Muscle of leg (tissue), 11 donors: ENCODE results near the gene AMN1. TPM values are rescaled to one million over a fixed set of nuclear protein-coding genes. Genes with fewer than 3 reads are reported as not detected.

Experiments used
- DNase-seq: peaks from one replicate; pipeline ENCODE4 v3.0.0; 2013
- H3K27ac ChIP-seq: one replicate; pipeline ENCODE4 v1.5.1; 2013; ENCODE audit warnings: mild to moderate bottlenecking, low read length, control low read depth
- H3K27me3 ChIP-seq: one replicate; pipeline ENCODE4 v1.6.1; 2013; ENCODE audit warnings: low read length; ENCODE audit not compliant: control insufficient read depth, insufficient read depth
- H3K36me3 ChIP-seq: one replicate; pipeline ENCODE4 v1.6.1; 2013; ENCODE audit warnings: low read length; ENCODE audit not compliant: control insufficient read depth, insufficient read depth
- H3K4me1 ChIP-seq: one replicate; pipeline ENCODE4 v1.6.1; 2013; ENCODE audit warnings: low read length; ENCODE audit not compliant: control insufficient read depth, insufficient read depth
- H3K4me3 ChIP-seq: one replicate; pipeline ENCODE4 v1.5.1; 2013; ENCODE audit warnings: low read length, control low read depth
- H3K9me3 ChIP-seq: replicated peaks from 2 replicates; pipeline ENCODE4 v1.6.1; 2013; ENCODE audit warnings: low read depth, low read length; ENCODE audit not compliant: control insufficient read depth
- WGBS: methylation state at CpG from one replicate; pipeline ENCODE4 v1.1.5; 2013; ENCODE audit warnings: missing lambda C conversion rate; ENCODE audit not compliant: insufficient coverage; 5-methylcytosine and 5-hydroxymethylcytosine counted together
- polyA plus RNA-seq, 8 donors: library from polyadenylated mRNA; unstranded; fragments of 120-200 nt; gene quantifications; one replicate each; pipeline versions ENCODE4 v1.2.1 to v1.2.3, GENCODE V29; 2013; ENCODE audit warnings: inconsistent platforms in 1 of 8, low replicate concordance in 1 of 8; ENCODE audit not compliant: insufficient read length in 8 of 8, insufficient read depth in 1 of 8
- total RNA-seq: library from RNA; stranded (reverse); fragments of 120-200 nt; gene quantifications from one replicate; pipeline ENCODE4 v1.2.4, GENCODE V29; 2013

The AMN1 gene
- total and polyA plus RNA-seq, 9 donors, result 9.2 to 12.3 (median 10.0) TPM

DNA sequence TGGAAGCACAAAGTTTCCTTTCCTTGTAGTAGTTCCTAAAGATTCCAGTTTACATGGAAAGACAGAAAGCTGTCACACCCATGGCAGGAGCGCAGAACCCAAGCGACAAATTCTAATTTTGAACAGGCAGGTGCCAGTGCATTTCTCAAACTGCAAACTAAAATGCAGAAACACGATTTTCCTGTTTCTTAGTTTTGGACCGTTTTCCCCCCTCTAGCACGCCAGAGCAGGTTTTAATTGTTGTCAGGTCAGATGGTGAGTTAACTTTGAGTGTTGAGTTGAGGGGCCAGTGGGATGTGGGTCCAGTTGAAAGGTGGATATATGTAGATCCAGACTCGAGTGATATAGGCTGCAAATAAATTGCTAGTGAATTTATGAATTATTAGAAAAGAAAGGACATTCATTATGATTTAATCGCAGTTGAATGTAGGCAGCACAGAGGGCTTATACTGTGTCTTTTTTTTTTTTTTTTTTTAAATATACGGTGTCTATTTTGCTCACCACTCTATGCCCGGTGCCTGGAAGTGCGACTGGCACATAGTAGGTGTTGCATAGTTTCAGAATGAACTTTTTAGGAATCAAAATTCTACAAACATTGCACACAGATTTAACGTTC, 70.2 kb downstream of the AMN1 start:
- Histone ChIP-seq H3K36me3 (peaks cover 10% of the 10 kb centered on the region), H3K27ac (peak overlapping the region; percentile 98), H3K4me3 (peak overlapping the region; percentile 82), H3K4me1 (peaks cover 8% of the 10 kb centered on the region), H3K27me3 (no peaks in the 10 kb centered on the region), H3K9me3 (no peaks in the 10 kb centered on the region)
- 0% methylated on average over 1 of the region's 11 CpGs for WGBS
- DNase-seq, result no peak

DNA sequence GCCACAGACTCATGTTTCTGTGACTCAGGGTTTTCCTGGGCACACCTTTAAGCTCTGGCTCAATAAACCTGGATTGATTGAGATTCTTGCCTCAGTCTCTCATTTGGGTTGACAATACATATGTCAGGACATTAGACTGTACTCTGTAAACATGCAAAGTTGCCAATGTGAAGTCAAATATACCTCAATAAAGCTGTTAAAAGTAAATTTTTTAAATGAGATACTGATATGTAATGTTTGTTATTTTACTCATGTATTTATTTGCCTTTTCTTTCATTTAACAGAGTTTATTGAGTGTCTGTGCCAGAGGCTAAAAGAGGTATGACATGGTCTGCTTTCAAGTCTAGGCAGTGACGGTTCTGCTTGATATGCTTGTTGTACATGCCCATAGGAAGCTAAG, 73.0 kb downstream of the AMN1 start:
- WGBS, result 100% methylated on average over 1 of the region's 1 CpG
- Histone ChIP-seq H3K4me3 (no peak overlapping the region), H3K4me1 (peaks cover 8% of the 10 kb centered on the region), H3K36me3 (no peaks in the 10 kb centered on the region), H3K9me3 (no peaks in the 10 kb centered on the region), H3K27me3 (no peaks in the 10 kb centered on the region), H3K27ac (no peak overlapping the region)
- no peak for DNase-seq

DNA sequence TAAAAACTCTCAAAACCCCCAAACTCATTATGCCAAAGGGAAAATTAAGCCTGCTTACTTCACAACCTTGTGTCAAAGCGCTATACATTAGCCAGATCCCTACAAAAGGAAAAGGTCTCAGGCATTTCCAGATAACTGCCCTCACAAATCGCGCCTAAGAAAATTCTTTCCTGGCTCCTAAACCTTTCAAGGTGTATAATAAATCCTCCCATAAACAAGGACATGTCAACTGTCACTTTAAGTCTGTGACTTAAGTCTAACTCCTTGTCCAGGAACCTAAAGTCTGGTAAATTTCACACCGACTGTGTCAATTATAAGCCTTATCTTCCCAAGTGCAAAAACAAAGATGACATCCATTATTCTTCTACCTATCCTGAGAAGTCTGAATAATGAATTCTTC, 73.6 kb downstream of the AMN1 start:
- Histone ChIP-seq H3K4me3 (no peak overlapping the region), H3K27ac (no peak overlapping the region), H3K9me3 (no peaks in the 10 kb centered on the region), H3K36me3 (no peaks in the 10 kb centered on the region), H3K27me3 (no peaks in the 10 kb centered on the region), H3K4me1 (peaks cover 8% of the 10 kb centered on the region)
- no peak for DNase-seq
- 58% methylated on average over 1 of the region's 4 CpGs for WGBS

DNA sequence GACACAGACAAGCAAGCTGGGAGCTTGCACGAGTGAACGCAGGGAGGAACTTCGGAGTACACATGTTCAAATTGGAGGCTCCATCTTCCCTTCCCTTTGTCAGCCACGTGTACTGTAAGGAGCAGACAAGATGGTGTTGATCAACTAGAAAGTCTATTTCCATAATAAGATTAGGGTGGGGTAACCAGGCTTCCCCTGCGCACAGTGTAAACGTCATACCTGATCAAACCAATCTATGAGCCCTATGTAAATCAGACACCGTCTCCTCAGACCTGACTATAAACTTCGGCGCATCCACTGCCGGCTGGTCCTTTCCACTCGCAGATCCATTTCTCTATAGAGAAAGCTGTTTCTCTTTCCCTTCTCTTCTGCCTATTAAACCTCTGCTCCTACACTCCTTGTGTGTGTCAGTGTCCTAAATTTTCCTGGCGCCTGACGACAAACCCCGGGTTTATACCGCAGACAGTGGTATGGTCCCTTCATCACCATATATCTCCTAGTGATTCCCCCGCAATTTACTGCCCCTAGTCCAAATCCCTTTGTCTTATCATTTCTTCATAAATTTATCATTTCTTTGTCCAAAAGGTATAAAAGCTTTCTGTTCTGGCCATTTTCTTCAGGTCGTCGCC, 76.8 kb downstream of the AMN1 start:
- WGBS, result 68% methylated on average over 10 of the region's 18 CpGs
- DNase-seq, result peak; percentile 58

DNA sequence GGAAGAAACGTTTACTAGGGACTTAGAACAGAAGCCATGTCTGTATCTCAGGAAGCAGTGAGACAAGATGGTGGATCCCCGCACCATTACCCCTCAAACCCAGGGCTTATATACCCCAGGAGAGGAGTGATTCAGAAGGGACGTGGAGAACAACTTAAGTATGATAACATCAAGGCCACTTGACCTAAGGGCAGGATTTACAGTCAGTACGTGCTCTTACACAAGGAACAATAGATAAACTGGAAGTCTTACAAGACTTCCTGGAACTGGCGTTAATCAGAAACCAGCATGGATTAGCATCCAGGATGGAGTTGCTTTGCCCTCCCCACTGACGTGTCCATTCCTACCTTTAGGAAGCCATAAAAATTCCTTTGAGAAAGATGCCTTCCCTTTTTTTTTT, 77.9 kb downstream of the AMN1 start:
- Histone ChIP-seq H3K36me3 (no peaks in the 10 kb centered on the region), H3K9me3 (no peaks in the 10 kb centered on the region), H3K4me3 (no peak overlapping the region), H3K4me1 (no peaks in the 10 kb centered on the region), H3K27ac (peak overlapping the region; percentile 10), H3K27me3 (no peaks in the 10 kb centered on the region)
- WGBS, result 66% methylated on average over 2 of the region's 6 CpGs
- DNase-seq, result peak; percentile 30

More for the DNA sequence above, 76.8 kb downstream of the AMN1 start:
- Histone ChIP-seq H3K36me3 (no peaks in the 10 kb centered on the region), H3K4me1 (no peaks in the 10 kb centered on the region), H3K27me3 (no peaks in the 10 kb centered on the region), H3K9me3 (no peaks in the 10 kb centered on the region), H3K27ac (no peak overlapping the region), H3K4me3 (no peak overlapping the region)

DNA sequence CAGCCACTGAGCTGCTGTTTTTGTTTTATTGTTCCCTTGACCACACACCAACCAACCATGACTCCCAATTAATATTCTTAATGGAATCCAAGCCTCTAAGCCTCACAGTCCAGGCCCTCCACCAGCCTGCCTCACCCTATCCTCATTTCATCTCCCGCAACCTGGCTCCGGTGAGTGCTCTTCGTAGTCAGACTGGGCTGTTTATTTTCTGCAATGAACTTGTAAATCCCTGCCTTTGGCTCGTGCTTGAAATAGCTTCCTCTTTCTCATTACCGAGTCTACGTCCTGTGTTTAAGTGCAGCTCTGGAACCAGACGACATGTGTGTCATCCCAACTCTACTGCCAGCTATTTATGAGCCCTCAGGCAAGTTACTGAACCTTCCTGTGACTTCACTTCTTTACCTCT, 81.7 kb downstream of the AMN1 start:
- WGBS, result 28% methylated on average over 6 of the region's 7 CpGs
- DNase-seq, result peak; percentile 50

DNA sequence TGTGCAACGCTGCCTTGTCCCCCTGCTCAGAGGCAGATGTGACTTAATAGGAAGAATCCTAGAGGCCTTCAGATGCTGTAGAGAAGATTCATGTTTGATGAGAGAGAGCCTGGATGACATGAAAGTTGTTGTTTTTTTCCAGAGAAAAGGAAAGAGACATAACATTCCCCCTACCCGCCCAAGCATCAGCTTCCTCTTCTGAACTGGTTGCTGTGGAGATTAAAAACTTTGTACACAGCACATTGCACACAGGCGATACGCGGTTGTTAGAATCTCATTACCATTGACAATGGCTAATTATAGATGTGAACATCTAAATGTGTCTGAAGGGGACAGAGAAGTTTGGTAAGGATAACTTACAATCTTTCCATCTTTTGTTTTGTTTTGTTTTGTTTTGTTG, 82.9 kb downstream of the AMN1 start:
- DNase-seq, result peak; percentile 51
- H3K36me3 ChIP-seq, result no peaks in the 10 kb centered on the region
- no peaks in the 10 kb centered on the region for H3K27me3 ChIP-seq
- no peak overlapping the region for H3K4me3 ChIP-seq
- H3K27ac ChIP-seq, result no peak overlapping the region
- no peaks in the 10 kb centered on the region for H3K4me1 ChIP-seq
- WGBS, result no CpG with 5 or more reads among the region's 5 CpGs
- no peaks in the 10 kb centered on the region for H3K9me3 ChIP-seq

More for the DNA sequence above, 81.7 kb downstream of the AMN1 start:
- H3K36me3 ChIP-seq, result no peaks in the 10 kb centered on the region
- H3K27me3 ChIP-seq, result no peaks in the 10 kb centered on the region
- H3K9me3 ChIP-seq, result no peaks in the 10 kb centered on the region
- H3K4me3 ChIP-seq, result no peak overlapping the region
- no peak overlapping the region for H3K27ac ChIP-seq
- no peaks in the 10 kb centered on the region for H3K4me1 ChIP-seq

DNA sequence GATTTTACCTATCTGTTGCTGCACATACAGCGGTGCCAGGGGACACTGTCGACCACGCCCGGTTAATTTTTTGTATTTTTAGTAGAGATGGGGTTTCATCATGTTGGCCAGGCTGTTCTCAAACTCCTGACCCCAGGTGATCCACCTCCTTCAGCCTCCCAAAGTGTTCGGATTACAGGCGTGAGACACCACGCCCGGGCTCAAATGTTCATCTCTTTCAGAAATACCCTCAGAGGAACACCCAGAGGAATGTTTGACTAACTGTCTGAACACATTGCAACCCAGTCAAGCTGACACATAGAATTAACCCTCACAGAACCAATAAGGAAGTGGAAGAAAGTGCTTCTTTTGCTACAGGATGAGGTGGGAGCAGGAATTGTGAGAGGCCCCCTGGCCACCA, 84.3 kb downstream of the AMN1 start:
- no peak for DNase-seq
- no CpG with 5 or more reads among the region's 8 CpGs for WGBS
- Histone ChIP-seq H3K4me1 (no peaks in the 10 kb centered on the region), H3K27me3 (no peaks in the 10 kb centered on the region), H3K36me3 (no peaks in the 10 kb centered on the region), H3K4me3 (no peak overlapping the region), H3K27ac (no peak overlapping the region), H3K9me3 (no peaks in the 10 kb centered on the region)

DNA sequence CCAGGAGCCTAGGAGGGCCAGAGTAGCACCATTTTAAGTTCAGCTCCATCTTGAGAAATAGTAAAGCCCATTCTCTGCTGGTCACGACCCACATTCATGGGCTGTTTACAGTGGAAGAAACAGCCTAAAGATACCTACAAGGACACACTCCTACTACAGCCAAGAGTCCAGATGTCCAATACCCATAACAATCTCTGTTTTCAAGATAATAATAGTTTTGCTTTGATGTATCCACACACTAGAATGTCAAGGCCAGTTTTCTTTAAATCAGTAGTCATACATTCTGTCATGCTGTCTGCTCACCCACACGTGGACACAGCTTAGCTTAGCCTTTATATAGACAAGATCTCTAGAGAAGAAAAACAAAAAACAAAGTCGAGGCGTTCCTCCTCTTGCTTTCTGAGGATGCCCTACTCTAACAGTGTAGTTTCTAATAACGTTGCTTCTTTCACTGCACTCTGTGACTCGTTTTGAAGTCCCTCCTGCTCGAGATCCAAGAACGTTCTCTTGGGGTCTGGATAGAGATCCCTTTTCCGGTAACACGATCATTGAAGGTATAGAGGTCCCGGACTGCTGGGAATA, 87.2 kb downstream of the AMN1 start:
- no peak overlapping the region for H3K27ac ChIP-seq
- H3K27me3 ChIP-seq, result no peaks in the 10 kb centered on the region
- no peak overlapping the region for H3K4me3 ChIP-seq
- no peaks in the 10 kb centered on the region for H3K9me3 ChIP-seq
- no peak for DNase-seq
- no peaks in the 10 kb centered on the region for H3K36me3 ChIP-seq
- no CpG with 5 or more reads among the region's 11 CpGs for WGBS
- H3K4me1 ChIP-seq, result no peaks in the 10 kb centered on the region

DNA sequence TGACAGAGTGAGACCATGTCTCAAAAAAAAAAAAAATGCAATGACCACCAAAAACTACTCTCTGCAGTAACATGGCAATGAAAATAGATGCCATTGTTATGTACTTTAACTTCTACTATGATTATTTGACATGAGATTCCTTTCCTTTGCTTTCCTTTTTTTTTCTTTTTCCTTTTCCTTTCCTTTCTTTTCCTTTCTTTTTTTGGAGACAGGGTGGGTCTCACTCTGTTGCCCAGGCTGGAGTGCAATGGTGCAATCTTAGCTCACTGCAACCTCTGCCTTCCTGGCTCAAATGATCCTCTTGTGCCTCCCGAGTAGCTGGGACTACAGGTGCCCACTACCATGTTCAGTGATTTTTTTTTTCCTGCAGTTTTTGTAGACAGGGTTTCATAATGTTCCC, 94.2 kb downstream of the AMN1 start:
- H3K9me3 ChIP-seq, result no peaks in the 10 kb centered on the region
- no peak for DNase-seq
- H3K36me3 ChIP-seq, result no peaks in the 10 kb centered on the region
- H3K27me3 ChIP-seq, result no peaks in the 10 kb centered on the region
- no CpG with 5 or more reads among the region's 1 CpG for WGBS
- H3K27ac ChIP-seq, result no peak overlapping the region
- H3K4me3 ChIP-seq, result no peak overlapping the region
- H3K4me1 ChIP-seq, result peaks cover 2% of the 10 kb centered on the region
